ENCODE data around the gene PRSS57. TPM values are rescaled to one million over a fixed set of nuclear protein-coding genes. Genes with fewer than 3 reads are reported as not detected.

The PRSS57 gene
- total RNA-seq, 1 donor from 2014 or later, result not detected

DNA sequence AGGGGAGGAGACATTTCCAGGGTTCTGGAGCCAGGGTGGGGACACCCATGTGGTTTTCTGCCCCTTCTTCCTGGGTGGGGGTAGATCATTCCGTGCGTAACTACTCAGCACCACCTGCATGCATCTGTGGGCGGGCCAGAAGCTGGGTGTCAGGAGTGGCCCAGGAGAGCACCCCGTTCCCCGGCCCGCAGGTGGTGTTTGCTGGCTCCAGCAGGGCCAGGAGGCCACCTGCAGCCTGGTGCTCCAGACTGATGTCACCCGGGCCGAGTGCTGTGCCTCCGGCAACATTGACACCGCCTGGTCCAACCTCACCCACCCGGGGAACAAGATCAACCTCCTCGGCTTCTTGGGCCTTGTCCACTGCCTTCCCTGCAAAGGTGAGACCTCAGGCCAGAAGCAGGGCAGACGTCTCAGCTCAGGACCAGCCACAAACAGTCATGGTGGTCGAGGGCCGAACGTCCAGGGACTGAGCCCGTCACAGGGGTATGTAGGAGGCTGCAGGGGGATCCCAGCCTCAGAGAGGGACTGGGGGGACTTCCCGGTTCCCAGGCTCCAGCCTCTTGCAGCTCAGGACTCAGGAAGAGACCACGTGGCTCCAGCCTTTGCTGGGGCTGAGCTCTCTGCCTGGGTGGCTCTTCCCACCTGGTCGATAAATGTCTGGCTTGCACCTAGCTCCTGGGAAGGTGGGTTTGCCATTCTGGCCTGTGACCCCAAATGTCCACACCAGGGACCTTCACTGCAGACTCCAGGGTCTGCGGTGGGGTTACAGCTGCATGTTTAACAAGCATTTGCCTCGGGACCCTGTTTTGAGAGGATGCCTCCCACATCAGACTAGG is 17.4 kb downstream of the PRSS57 start:
- Mint-ChIP-seq H3K36me3 (ENCODE audit: low read depth) (peaks cover 1% of the 10 kb centered on the region), H3K4me1 (peaks cover 16% of the 10 kb centered on the region), H3K27me3 (peaks cover 16% of the 10 kb centered on the region), H3K27ac (no peak overlapping the region), H3K9me3 (no peaks in the 10 kb centered on the region), H3K4me3 (no peak overlapping the region)
- CTCF ChIA-PET, result interaction anchor here (1.4 kb wide), 1 partner anchor 56 kb away, joined by 4 read pairs; no protein-coding TSS in a partner anchor
- ATAC-seq (ENCODE audit: low read depth) (no peak), DNase-seq (no peak)
- intact Hi-C loops (cut with micrococcal nuclease), result no loop called here
- TF ChIP-seq, protein P1, sequence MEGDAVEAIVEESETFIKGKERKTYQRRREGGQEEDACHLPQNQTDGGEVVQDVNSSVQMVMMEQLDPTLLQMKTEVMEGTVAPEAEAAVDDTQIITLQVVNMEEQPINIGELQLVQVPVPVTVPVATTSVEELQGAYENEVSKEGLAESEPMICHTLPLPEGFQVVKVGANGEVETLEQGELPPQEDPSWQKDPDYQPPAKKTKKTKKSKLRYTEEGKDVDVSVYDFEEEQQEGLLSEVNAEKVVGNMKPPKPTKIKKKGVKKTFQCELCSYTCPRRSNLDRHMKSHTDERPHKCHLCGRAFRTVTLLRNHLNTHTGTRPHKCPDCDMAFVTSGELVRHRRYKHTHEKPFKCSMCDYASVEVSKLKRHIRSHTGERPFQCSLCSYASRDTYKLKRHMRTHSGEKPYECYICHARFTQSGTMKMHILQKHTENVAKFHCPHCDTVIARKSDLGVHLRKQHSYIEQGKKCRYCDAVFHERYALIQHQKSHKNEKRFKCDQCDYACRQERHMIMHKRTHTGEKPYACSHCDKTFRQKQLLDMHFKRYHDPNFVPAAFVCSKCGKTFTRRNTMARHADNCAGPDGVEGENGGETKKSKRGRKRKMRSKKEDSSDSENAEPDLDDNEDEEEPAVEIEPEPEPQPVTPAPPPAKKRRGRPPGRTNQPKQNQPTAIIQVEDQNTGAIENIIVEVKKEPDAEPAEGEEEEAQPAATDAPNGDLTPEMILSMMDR (IDR thresholded peaks at IDR 0.05), result no peak
- POLR2A ChIA-PET, result interaction anchor here (0.7 to 3.3 kb wide), 3 partner anchors 11 to 18 kb away, joined by 7 to 29 read pairs (median 7); partner anchors contain the start of genes PRSS57 and RNF126

DNA sequence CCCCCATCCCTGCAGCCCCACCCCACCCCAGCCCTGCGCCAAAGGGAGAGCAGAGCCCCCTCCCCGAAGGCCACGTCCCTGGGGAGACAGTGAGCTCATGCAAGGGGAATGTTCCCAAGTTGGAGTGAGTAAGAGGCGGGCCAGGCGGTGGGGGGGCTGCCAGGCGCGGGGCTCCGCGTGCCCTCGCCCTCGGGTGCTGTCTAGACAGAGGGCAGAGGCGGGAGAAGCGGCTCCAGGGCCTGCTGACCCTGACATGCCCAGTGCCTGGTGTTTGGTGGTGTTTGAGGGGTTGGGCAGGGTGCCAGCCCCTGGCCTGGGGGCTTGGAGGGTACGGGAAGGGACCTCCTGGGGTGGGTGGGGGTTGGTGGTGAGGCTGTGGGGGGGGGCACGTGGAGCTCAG is 18.1 kb downstream of the PRSS57 start:
- ChIA-PET POLR2A (no interaction called here), CTCF (interaction anchor here (1.4 kb wide), 1 partner anchor 57 kb away, joined by 4 read pairs; no protein-coding TSS in a partner anchor)
- Mint-ChIP-seq H3K27ac (no peak overlapping the region), H3K9me3 (no peaks in the 10 kb centered on the region), H3K36me3 (ENCODE audit: low read depth) (peaks cover 1% of the 10 kb centered on the region), H3K4me1 (peaks cover 16% of the 10 kb centered on the region), H3K4me3 (no peak overlapping the region), H3K27me3 (peaks cover 16% of the 10 kb centered on the region)
- intact Hi-C loops (cut with micrococcal nuclease), result no loop called here
- ATAC-seq (ENCODE audit: low read depth) (no peak), DNase-seq (no peak)
- TF ChIP-seq, protein P1 (IDR thresholded peaks at IDR 0.05), result no peak

DNA sequence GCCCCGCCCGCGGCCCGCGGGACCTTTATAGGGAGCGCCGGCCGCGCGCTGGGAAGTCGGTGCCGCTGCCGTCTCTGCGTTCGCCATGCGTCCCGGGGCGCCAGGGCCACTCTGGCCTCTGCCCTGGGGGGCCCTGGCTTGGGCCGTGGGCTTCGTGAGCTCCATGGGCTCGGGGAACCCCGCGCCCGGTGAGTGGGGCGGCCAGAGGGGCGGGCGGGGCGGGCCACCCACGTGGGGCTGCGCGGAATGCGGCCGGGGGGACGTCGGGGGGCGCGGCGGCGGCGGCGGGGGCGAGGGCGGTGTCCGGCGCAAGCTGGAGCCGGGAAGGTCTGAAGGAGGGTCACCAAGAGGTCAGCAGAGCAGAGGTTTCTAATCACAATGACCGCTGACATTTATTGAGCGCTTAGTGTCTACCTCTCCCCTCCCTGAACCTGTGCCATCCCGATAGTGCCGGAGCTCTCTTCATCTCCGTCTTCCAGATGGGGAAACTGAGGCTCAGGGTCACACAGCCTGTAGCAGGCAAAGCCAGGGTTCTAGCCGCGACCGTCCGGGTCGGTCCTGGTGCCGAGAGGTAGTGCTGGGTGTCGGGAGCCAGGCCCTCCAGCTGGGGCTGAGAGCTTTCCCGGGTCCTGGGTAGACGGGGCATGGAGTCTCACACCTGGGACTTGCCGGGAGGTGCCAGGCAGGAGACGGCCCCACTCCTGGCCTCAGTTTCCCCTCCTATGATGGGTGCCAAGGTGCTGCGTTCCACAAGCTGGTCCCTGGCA is 18.7 kb downstream of the PRSS57 start, which contains the start of gene FSTL3:
FSTL3 (plus strand) TSS at position 54 of the 767 bp plus-strand sequence; CDS start at position 86, 32 bp downstream.
- POLR2A ChIA-PET, result interaction anchor here (0.6 to 0.8 kb wide), 2 partner anchors 13 to 240 kb away, joined by 3 to 4 read pairs; no protein-coding TSS in a partner anchor
- peaks cover 1% of the 10 kb centered on the region for H3K36me3 Mint-ChIP-seq (ENCODE audit: low read depth)
- H3K4me3 Mint-ChIP-seq, result peak within 1 kb of the TSS; percentile 25
- intact Hi-C loops (cut with micrococcal nuclease), result no loop called here
- H3K4me1 Mint-ChIP-seq, result peaks cover 15% of the 10 kb centered on the region
- CTCF ChIA-PET, result interaction anchor here (1.4 kb wide), 1 partner anchor 58 kb away, joined by 4 read pairs; no protein-coding TSS in a partner anchor
- H3K27ac Mint-ChIP-seq, result no peak within 1 kb of the TSS
- no peak for ATAC-seq (ENCODE audit: low read depth)
- TF ChIP-seq, protein P1 (IDR thresholded peaks at IDR 0.05), result no peak
- H3K27me3 Mint-ChIP-seq, result peaks cover 16% of the 10 kb centered on the region
- DNase-seq, result no peak
- H3K9me3 Mint-ChIP-seq, result no peaks in the 10 kb centered on the region

DNA sequence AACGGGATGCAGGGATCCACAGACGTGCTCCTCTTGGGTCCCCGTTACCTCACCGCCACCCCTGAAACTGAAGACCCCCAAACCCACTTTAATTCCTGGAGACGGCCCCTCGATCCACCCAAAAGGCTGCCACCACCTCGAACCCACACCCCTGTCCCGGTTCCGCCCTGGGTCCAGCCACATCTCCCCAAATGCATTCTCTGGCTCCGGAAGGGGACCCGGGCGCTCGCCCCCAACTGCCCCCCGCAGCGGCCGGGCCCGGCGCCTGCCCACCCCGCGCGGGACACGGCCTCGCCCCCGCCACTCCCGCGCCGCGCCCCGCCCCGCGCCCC is 19.3 kb downstream of the PRSS57 start:
- ATAC-seq (ENCODE audit: low read depth) (no peak), DNase-seq (no peak)
- Mint-ChIP-seq H3K27me3 (peaks cover 16% of the 10 kb centered on the region), H3K27ac (no peak overlapping the region), H3K4me3 (no peak overlapping the region), H3K9me3 (no peaks in the 10 kb centered on the region), H3K4me1 (peaks cover 13% of the 10 kb centered on the region), H3K36me3 (ENCODE audit: low read depth) (peaks cover 1% of the 10 kb centered on the region)
- ChIA-PET POLR2A (interaction anchor here (0.6 kb wide), 1 partner anchor 240 kb away, joined by 3 read pairs; no protein-coding TSS in a partner anchor), CTCF (interaction anchor here (1.4 kb wide), 1 partner anchor 58 kb away, joined by 4 read pairs; no protein-coding TSS in a partner anchor)
- TF ChIP-seq, protein P1 (IDR thresholded peaks at IDR 0.05), result no peak
- intact Hi-C loops (cut with micrococcal nuclease), result no loop called here

Data from activated B cell treated with CpG ODN at 0.5 μM for 24 hours (primary cell).